ENCODE results near the gene LAMB4.

- TF ChIP-seq, protein P1, sequence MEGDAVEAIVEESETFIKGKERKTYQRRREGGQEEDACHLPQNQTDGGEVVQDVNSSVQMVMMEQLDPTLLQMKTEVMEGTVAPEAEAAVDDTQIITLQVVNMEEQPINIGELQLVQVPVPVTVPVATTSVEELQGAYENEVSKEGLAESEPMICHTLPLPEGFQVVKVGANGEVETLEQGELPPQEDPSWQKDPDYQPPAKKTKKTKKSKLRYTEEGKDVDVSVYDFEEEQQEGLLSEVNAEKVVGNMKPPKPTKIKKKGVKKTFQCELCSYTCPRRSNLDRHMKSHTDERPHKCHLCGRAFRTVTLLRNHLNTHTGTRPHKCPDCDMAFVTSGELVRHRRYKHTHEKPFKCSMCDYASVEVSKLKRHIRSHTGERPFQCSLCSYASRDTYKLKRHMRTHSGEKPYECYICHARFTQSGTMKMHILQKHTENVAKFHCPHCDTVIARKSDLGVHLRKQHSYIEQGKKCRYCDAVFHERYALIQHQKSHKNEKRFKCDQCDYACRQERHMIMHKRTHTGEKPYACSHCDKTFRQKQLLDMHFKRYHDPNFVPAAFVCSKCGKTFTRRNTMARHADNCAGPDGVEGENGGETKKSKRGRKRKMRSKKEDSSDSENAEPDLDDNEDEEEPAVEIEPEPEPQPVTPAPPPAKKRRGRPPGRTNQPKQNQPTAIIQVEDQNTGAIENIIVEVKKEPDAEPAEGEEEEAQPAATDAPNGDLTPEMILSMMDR (IDR thresholded peaks at IDR 0.05; ENCODE audit: low read length): no peak
- no peak for TF ChIP-seq EZH2 (IDR thresholded peaks at IDR 0.05; ENCODE audit: borderline replicate concordance, low read length)
These were observed 122.9 kb downstream of the LAMB4 start for GRCh38 chr7:108007261-108007660.

Data from OCI-LY1 (cell line).